Femur (tissue), 1 donor: Measurements from ENCODE around the gene FETUB.

Experiments used
- DNase-seq: peaks from one replicate; pipeline ENCODE4 v3.0.0-alpha.2; 2017

FETUB gene

DNA sequence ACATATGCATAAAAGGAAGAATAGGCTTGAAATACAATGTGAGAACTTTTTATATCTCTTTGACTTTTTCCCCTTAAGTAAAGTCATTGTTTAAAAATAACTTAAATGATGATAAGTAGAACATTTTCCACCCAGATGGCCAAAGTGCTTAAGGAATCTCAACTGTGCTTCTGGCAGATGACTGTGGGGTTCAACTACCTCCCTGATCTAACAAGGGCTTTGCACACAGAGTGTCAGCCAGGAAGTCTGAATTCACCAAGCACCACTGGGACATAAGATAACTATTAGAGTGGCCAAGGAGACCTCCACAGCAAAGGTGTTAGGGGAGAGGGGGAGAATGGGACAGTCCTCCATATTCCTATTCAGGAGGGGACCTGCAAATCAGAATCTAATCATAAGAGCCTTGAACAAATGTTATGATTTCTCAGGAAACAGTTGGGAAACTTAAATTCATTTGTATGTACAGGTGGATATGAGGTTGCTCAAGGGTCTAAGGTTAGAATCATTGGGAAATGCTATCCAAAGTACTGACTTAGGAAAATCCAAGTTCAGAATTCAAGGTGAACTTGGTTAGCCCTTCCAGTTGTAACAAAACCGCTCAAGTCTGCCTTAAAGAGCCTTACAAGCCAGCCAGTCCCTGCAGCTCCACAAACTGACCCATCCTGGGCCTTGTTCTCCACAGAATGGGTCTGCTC lies at the start of gene FETUB:
TSS of gene FETUB (plus strand) at position 622 of the 695 bp plus-strand sequence. CDS start at position 684, 62 bp downstream.
- no peak for DNase-seq

DNA sequence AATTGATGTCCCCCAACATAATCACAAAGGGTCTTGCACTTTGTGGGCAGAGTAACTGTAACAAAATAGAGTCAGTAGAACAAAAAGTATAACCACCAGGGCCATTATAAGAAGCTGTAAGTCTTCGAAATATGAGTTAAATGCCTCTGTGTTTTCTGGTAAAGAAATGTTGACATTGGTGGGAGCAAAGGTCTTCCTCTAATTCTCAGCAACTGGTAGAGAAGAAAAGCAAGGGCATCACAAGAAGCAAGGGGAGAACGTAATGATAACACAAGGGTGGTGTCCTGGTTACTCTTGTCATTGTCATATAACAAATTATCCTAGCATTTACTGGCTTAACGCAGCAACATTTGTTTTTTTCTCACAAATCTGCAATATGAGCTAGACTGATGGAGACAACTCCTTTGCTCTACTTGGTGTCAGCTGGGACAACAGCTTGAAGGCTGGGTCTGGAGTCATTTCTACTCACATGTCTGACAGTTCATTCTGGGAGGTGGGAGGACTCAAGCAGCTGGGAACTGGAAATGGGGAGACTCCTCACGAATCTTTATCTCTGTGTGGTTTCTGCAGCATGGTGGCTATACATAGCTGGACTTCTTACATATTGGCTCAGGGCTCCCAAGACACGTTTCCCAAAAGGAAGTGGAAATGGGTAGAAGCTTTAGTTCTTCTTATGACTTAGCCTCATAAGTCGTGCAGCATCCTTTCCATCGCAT lies 49.5 kb upstream of the FETUB start:
- DNase-seq = no peak

GRCh38 chr3:186592682-186593081 lies 47.5 kb upstream of the FETUB start:
- DNase-seq = no peak

- no peak for DNase-seq
Measured at GRCh38 chr3:186593862-186594261, 46.3 kb upstream of the FETUB start.

DNA sequence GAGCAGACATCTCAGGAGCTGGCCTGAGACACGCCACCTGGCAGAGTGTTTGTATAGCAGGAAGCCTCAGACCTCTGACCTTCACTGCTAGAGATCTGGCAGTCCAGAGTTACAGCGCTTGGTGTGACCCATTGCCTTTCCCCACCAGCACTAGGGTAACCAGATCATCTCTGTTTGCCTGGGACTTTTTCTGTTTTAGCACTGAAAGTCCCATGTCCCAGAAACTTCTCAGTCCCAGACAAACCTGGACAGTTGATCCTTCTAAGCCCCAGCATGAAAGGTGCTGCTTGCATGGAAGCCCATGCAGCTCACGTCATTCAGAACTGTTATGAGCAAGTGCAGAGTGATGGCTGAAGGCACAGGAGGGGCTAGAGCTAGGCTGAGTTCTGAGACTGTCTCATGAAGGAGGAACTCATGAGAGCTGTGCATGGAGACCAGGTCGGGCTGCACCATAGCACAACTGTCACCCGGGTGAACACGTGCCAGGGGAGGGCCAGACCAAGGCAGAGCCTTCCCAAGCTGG lies 45.5 kb upstream of the FETUB start:
- no peak for DNase-seq

GRCh38 chr3:186596568-186597287 lies 43.5 kb upstream of the FETUB start:
- no peak for DNase-seq

GRCh38 chr3:186598108-186598784 lies 42.0 kb upstream of the FETUB start:
- DNase-seq = no peak

GRCh38 chr3:186598794-186599141 lies 41.4 kb upstream of the FETUB start:
- DNase-seq = no peak

GRCh38 chr3:186599142-186599784 lies 40.9 kb upstream of the FETUB start:
- no peak for DNase-seq

DNA sequence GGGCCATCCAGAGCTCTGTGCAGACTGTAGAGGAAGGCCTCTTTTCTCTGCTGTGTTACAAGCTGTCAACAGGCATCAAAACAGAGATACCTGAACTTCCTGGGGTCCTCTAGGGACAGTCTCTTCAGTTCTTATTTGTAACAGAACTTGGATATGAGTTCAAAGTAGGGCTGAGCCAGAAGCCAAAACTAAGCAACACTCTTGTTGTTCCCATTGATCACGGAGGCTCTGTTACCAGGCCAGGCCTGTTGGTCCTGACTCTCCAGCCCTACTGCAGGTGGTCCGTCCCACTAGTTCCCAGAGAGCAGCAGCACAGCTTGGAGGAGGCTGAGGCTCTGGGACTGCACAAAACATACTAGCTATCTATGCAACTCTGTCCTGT lies 40.4 kb upstream of the FETUB start:
- no peak for DNase-seq

DNA sequence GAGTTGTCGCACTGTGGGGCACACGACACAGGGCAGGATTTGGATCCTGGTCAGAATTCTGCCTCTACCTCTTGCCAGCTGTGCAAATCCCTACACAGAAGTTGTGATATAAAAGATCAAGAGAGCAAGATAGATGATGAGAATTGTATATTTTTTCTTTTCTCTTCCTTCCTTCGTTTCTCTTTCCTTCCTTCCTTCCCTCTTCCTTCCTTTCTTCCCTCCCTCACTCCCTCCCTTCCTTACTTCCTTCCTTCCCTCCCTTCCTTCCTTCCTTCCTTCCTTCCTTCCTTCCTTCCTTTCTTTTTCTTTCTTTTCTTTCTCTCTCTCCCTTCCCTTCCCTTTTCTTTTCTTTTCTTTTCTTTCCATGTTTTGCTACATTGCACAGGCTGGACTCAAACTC lies 39.3 kb upstream of the FETUB start:
- DNase-seq = no peak

- DNase-seq = no peak
Measured at GRCh38 chr3:186603159-186603558, 37.0 kb upstream of the FETUB start.

DNA sequence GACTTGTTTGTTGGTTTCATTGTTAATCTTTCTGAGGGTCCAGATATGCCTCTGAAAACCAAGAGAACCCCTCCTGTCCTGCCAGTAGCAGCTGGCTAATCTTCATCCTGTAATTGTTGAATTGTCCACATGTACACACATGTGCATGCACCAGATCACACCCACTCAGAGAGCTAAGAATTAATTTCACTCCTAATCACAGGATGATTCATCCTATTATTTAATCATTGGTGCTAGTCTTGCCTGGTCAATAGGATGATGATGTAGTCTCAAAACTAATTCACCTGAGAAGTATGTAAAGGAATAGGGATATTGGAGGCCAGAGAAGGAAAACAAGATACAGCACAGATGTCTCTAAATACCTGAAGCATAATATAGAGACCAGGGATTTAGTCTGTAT lies 35.1 kb upstream of the FETUB start:
- DNase-seq = no peak

- no peak for DNase-seq
Measured at GRCh38 chr3:186605561-186606545, 34.3 kb upstream of the FETUB start.

DNA sequence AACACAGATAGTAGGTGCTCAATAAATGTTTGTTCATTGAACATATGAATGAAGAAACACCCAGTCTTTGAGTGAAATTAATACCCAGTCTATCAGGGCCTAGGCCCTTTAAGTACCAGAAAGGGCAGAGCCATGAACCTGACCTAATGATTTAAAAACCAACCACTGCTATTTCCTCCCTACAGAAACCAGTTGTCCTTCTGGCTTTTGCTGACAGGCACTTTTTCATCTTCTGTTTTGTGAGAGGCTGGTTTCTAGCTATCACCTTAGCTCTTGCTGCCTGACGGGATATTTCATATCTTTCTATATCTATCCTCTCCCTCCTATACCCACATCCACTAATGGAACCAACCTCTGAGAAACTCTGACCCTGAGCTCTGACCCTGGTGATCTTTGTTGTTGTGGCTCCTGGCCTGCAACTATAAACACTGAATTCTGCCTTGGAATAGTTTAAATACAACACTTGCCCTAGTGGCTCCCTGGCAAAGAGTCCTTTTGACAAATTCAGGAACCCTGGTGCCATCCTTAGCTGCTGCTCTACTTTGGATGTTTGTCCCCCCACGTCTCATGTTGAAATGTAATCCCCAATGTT lies 31.5 kb upstream of the FETUB start:
- no peak for DNase-seq

GRCh38 chr3:186609247-186609868 lies 30.8 kb upstream of the FETUB start:
- no peak for DNase-seq

- no peak for DNase-seq
Measured at GRCh38 chr3:186612065-186612464, 28.1 kb upstream of the FETUB start.

DNA sequence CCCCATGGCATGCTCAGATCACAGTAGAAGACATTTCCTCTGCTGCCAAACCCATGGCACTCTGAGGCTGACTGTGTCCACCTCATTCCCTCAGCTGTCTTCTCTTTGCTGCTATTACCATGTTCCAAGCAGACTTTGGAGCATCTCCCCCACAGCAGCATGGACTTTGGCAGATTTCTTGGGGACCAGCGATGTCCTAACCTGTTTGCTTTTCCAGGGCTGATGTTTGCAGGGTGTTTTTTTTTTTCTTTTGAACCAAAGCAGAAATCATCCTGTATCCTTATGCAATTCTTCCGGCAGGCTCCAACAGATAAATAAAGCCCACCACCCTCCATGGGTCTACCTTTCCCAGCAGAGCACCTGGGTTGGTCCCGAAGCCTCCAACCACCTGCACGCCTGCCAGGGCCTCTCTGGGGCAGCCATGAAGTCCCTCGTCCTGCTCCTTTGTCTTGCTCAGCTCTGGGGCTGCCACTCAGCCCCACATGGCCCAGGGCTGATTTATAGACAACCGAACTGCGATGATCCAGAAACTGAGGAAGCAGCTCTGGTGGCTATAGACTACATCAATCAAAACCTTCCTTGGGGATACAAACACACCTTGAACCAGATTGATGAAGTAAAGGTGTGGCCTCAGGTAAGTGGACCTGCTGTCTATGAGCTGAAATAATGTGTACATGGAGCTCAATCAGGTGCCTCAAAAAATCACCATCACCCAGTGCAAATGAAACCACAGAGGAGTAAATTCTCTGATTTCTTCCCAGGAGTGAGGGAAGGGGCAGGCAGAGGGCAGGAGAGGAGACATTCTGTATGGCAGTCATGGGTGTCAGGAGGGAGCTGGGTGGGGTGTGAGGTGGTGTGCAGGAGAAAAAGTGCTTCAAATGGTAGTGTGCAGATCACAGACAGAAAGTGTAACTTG lies 27.2 kb upstream of the FETUB start, which contains the start of gene AHSG:
TSS of gene AHSG (plus strand) at position 340 of the 916 bp plus-strand sequence. CDS start at position 422, 82 bp downstream.
- DNase-seq = no peak

- no peak for DNase-seq
Measured at GRCh38 chr3:186613637-186614265, 26.4 kb upstream of the FETUB start.
